Osteoblast (primary cell): ENCODE measurements around the gene ZNF318. TPM values are rescaled to one million over a fixed set of nuclear protein-coding genes. Genes with fewer than 3 reads are reported as not detected.

Experiments used
- DNase-seq: peaks from one replicate; pipeline ENCODE4 v3.0.0; 2011; ENCODE audit warnings: low spot score, mixed read lengths; ENCODE audit not compliant: insufficient read length; ENCODE audit errors: missing footprints
- H2AFZ ChIP-seq: 2 replicates; pipeline ENCODE4 v1.6.0; 2011; ENCODE audit warnings: mild to moderate bottlenecking, low read length
- H3K27ac ChIP-seq: 2 replicates; pipeline ENCODE4 v1.5.1; 2011; ENCODE audit warnings: mild to moderate bottlenecking, low read depth, low read length, moderate library complexity
- H3K27me3 ChIP-seq: 2 replicates; pipeline ENCODE4 v1.6.0; 2012; ENCODE audit warnings: mild to moderate bottlenecking, control low read depth, inconsistent platforms, low read length, moderate library complexity; ENCODE audit not compliant: insufficient read depth
- H3K36me3 ChIP-seq: 2 replicates; pipeline ENCODE4 v1.5.1; 2011; ENCODE audit warnings: mild to moderate bottlenecking, low read length, control low read depth, moderate library complexity; ENCODE audit not compliant: insufficient read depth
- H3K4me1 ChIP-seq: 2 replicates; pipeline ENCODE4 v1.5.1; 2011; ENCODE audit warnings: mild to moderate bottlenecking, low read length, control low read depth, moderate library complexity; ENCODE audit not compliant: insufficient read depth
- H3K4me2 ChIP-seq: 2 replicates; pipeline ENCODE4 v1.6.0; 2011; ENCODE audit warnings: mild to moderate bottlenecking, low read length; ENCODE audit not compliant: insufficient read depth
- H3K4me3 ChIP-seq: fragments of 200-600 bp; sonication (generic); 3 replicates; pipeline ENCODE4 v1.5.1; 2012; ENCODE audit warnings: mild to moderate bottlenecking, low read length, inconsistent platforms; ENCODE audit not compliant: insufficient read depth
- H3K79me2 ChIP-seq: 2 replicates; pipeline ENCODE4 v1.6.0; 2012; ENCODE audit warnings: mild to moderate bottlenecking, low read length, control low read depth, inconsistent platforms; ENCODE audit not compliant: insufficient read depth
- H3K9me3 ChIP-seq: 2 replicates; pipeline ENCODE4 v1.5.1; 2011; ENCODE audit warnings: low read depth, low read length, control low read depth
- H4K20me1 ChIP-seq: 2 replicates; pipeline ENCODE4 v1.6.0; 2012; ENCODE audit warnings: mild to moderate bottlenecking, low read length, control low read depth; ENCODE audit not compliant: insufficient read depth
- small RNA-seq: library from RNA; depleted of rRNA; stranded (forward); fragments of <200 nt; gene quantifications from one replicate; pipeline ENCODE3, GENCODE V24; 2012
- total RNA-seq: library from RNA; depleted of rRNA; stranded (reverse); fragments of >200 nt; gene quantifications from 2 replicates; pipeline ENCODE4 v1.2.3, GENCODE V29; 2012
- TF ChIP-seq, protein P1 (sequence below): IDR thresholded peaks from 2 replicates; pipeline ENCODE4 v1.5.1; 2011; ENCODE audit warnings: mild to moderate bottlenecking, low read depth, low read length, moderate library complexity; ENCODE audit errors: extremely low read depth

The ZNF318 gene
- total RNA-seq, 1 donor, result 12.3 TPM

DNA sequence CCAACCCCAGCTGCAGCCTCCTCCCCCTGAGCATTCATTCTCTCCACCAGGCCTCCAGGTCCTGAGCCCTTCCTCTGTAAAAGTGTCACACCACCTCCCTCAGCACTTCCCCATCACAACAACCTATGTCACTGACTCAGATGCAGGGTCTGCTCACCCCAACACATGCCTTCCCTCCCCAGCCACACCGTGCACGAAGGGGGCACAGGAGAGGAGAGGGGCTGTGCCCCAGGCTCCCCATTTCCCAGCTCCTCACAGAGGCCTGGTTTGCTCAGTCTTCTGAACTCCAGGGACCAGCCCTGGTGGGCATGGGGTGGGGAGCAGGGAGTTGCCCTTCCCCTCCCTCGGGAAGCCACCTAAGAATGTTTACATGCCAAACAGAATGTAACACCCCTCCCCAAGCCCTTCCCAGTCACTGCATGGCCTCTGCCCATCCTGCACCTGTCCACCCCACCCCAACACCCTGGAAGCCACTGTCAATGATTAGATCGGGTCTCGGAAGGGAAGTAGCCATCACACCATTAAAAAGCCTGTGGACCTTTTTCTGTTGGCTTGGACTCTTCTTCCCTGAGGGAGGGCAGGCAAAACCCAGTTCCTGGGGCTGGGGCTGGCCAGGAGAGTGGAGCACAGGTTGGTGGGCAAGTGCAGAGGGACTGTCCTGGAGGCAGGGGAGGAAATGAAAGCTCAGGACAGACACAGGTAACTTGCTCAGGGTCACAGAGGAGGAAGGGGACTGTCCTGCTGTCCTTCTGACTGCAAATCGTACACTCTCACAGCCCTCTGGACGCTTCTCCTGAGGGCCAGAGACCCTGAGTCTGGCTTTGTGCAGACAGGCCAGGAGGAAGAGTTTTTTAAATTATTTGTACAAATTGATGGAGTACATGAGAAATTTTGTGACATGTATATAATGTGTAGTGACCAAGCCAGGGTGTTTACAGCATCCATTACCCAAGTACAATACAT, 81.4 kb downstream of the ZNF318 start:
- TF ChIP-seq, protein P1, sequence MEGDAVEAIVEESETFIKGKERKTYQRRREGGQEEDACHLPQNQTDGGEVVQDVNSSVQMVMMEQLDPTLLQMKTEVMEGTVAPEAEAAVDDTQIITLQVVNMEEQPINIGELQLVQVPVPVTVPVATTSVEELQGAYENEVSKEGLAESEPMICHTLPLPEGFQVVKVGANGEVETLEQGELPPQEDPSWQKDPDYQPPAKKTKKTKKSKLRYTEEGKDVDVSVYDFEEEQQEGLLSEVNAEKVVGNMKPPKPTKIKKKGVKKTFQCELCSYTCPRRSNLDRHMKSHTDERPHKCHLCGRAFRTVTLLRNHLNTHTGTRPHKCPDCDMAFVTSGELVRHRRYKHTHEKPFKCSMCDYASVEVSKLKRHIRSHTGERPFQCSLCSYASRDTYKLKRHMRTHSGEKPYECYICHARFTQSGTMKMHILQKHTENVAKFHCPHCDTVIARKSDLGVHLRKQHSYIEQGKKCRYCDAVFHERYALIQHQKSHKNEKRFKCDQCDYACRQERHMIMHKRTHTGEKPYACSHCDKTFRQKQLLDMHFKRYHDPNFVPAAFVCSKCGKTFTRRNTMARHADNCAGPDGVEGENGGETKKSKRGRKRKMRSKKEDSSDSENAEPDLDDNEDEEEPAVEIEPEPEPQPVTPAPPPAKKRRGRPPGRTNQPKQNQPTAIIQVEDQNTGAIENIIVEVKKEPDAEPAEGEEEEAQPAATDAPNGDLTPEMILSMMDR, result no peak
- no peaks in the 10 kb centered on the region for H3K79me2 ChIP-seq
- peaks cover 5% of the 10 kb centered on the region for H3K4me1 ChIP-seq
- no peaks in the 10 kb centered on the region for H3K9me3 ChIP-seq
- H3K27me3 ChIP-seq, result peaks cover 3% of the 10 kb centered on the region
- H4K20me1 ChIP-seq, result no peaks in the 10 kb centered on the region
- no peak overlapping the region for H3K27ac ChIP-seq
- H3K4me2 ChIP-seq, result no peak overlapping the region
- H2AFZ ChIP-seq, result no peak overlapping the region
- no peaks in the 10 kb centered on the region for H3K36me3 ChIP-seq
- no peak overlapping the region for H3K4me3 ChIP-seq
- no peak for DNase-seq

DNA sequence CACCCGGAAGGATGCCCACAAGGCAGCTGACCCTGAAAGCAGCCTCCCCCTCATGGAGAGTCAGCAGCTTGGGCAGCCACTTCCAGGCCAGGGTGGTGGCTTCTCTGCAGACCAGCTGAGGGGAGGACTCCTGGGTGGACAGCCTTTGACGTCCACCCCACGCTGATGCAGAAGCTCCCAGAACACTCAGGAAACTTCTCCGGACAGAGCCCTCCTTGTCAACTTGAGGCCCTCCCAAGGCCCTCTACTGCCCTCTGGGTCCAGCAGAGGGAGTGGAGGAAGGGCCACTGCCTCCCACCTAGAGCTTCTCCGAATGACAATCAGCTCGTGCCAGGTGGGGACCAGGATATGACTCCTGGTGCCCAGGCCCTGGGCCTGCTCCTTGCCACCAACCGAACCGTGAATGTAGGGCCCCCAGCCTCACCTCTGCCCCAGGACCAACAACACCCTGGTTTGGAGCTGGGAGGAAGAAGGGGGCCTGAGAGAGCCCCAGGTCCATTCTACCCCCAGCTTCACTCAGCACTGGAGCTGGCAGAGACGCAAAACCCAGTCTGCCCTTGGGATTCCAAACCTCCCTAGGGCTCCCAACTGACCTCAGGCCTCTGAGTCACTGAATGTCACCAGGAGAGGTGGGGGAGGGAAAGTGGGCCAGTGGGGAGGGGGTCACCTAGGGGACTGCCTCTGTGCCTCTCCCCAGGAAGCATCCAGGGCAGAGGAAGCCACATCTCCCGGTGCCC, 82.3 kb downstream of the ZNF318 start:
- peak; percentile 97 for DNase-seq
- H3K27me3 ChIP-seq, result peaks cover 4% of the 10 kb centered on the region
- H3K4me3 ChIP-seq, result no peak overlapping the region
- no peaks in the 10 kb centered on the region for H3K79me2 ChIP-seq
- no peak overlapping the region for H3K4me2 ChIP-seq
- H3K4me1 ChIP-seq, result peaks cover 5% of the 10 kb centered on the region
- H3K36me3 ChIP-seq, result no peaks in the 10 kb centered on the region
- TF ChIP-seq, protein P1, result no peak
- H4K20me1 ChIP-seq, result no peaks in the 10 kb centered on the region
- H2AFZ ChIP-seq, result no peak overlapping the region
- no peak overlapping the region for H3K27ac ChIP-seq
- H3K9me3 ChIP-seq, result no peaks in the 10 kb centered on the region

GRCh38 chr6:43286456-43286979, 82.9 kb downstream of the ZNF318 start:
- Histone ChIP-seq H3K27ac (no peak overlapping the region), H2AFZ (no peak overlapping the region), H4K20me1 (no peaks in the 10 kb centered on the region), H3K79me2 (no peaks in the 10 kb centered on the region), H3K4me2 (no peak overlapping the region), H3K36me3 (no peaks in the 10 kb centered on the region), H3K27me3 (peaks cover 5% of the 10 kb centered on the region), H3K9me3 (no peaks in the 10 kb centered on the region), H3K4me3 (no peak overlapping the region), H3K4me1 (peaks cover 5% of the 10 kb centered on the region)
- DNase-seq, result peak; percentile 81
- TF ChIP-seq, protein P1, result no peak

Small RNAs within 50 kb of the gene (small RNA-seq; reads per million reads assigned to genes)
- gene AL590383.1, result not detected
- not detected for gene RPL12P47

Other genes starting within 250 kb of the ZNF318 start
- gene SRF, start 198.4 kb downstream of the ZNF318 start, total RNA-seq, result 17.7 and 20.6 TPM in 2 replicates
- gene CUL9, start 187.5 kb downstream of the ZNF318 start, total RNA-seq, result 34.4 and 34.5 TPM in 2 replicates
- 32.9 and 33.3 TPM in 2 replicates for gene DNPH1, start 140.2 kb downstream of the ZNF318 start, total RNA-seq
- gene TTBK1, start 126.2 kb downstream of the ZNF318 start, total RNA-seq, result under 0.01 TPM in 1 of 2 replicates, not detected in the other
- gene SLC22A7, start 71.4 kb downstream of the ZNF318 start, total RNA-seq, result not detected in 2 replicates
- 0.59 TPM in 1 of 2 replicates, not detected in the other for gene CRIP3, start 60.8 kb downstream of the ZNF318 start, total RNA-seq
- 26.4 and 27.1 TPM in 2 replicates for gene ABCC10, start 57.9 kb upstream of the ZNF318 start, total RNA-seq
- 0.29 TPM in 1 of 2 replicates, not detected in the other for gene DLK2, start 85.9 kb upstream of the ZNF318 start, total RNA-seq
- gene TJAP1, start 107.9 kb upstream of the ZNF318 start, total RNA-seq, result 14.5 and 16.2 TPM in 2 replicates
- gene LRRC73, start 140.7 kb upstream of the ZNF318 start, total RNA-seq, result 0.36 and 0.59 TPM in 2 replicates
- 98.8 and 126 TPM in 2 replicates for gene YIPF3, start 147.3 kb upstream of the ZNF318 start, total RNA-seq
- 28.6 and 29.5 TPM in 2 replicates for gene POLR1C, start 147.4 kb upstream of the ZNF318 start, total RNA-seq
- gene XPO5, start 206.4 kb upstream of the ZNF318 start, total RNA-seq, result 33.9 and 66.2 TPM in 2 replicates
- gene POLH, start 206.5 kb upstream of the ZNF318 start, total RNA-seq, result 26.4 and 28.0 TPM in 2 replicates